ENCODE measurements around the gene IL34.

GRCh38 chr16:70695331-70696070 lies 49.1 kb downstream of the IL34 start:
- TF ChIP-seq CTCF (IDR thresholded peaks at IDR 0.05) (no peak), POLR2A (IDR thresholded peaks at IDR 0.05) (no peak)
